GM20431 (cell line): Measurements from ENCODE around the gene MLLT1.

Source experiments
- in situ Hi-C: fragments of 300-500 bp; cut with MseI, MboI; formaldehyde crosslinking; loops from one replicate; pipeline ENCODE4 v1.15.0; 2020; ENCODE audit warnings: low sequenced_read_pairs; ENCODE audit not compliant: unreplicated experiment

The MLLT1 gene

GRCh38 chr19:6225232-6225865, 54.4 kb downstream of the MLLT1 start:
- in situ Hi-C loops, result no loop called here

GRCh38 chr19:6224308-6224675, 55.5 kb downstream of the MLLT1 start:
- in situ Hi-C loops, result no loop called here

GRCh38 chr19:6223461-6224307, 56.1 kb downstream of the MLLT1 start:
- in situ Hi-C loops, result no loop called here

GRCh38 chr19:6222884-6223283, 56.9 kb downstream of the MLLT1 start:
- in situ Hi-C loops, result no loop called here

- in situ Hi-C loops, result no loop called here
Measured at GRCh38 chr19:6221878-6222746, 57.7 kb downstream of the MLLT1 start.

GRCh38 chr19:6221220-6221877, 58.4 kb downstream of the MLLT1 start:
- in situ Hi-C loops, result no loop called here

GRCh38 chr19:6220385-6221191, 59.2 kb downstream of the MLLT1 start:
- in situ Hi-C loops, result no loop called here

- in situ Hi-C loops, result no loop called here
Measured at GRCh38 chr19:6219586-6220290, 60.0 kb downstream of the MLLT1 start.

GRCh38 chr19:6219147-6219525, 60.6 kb downstream of the MLLT1 start:
- in situ Hi-C loops, result no loop called here

GRCh38 chr19:6218491-6219146, 61.2 kb downstream of the MLLT1 start:
- in situ Hi-C loops, result no loop called here

- in situ Hi-C loops, result no loop called here
Measured at GRCh38 chr19:6217752-6218334, 61.9 kb downstream of the MLLT1 start.

GRCh38 chr19:6216996-6217751, 62.6 kb downstream of the MLLT1 start:
- in situ Hi-C loops, result no loop called here

GRCh38 chr19:6216236-6216995, 63.4 kb downstream of the MLLT1 start:
- in situ Hi-C loops, result no loop called here

- in situ Hi-C loops, result no loop called here
Measured at GRCh38 chr19:6215701-6216235, 64.0 kb downstream of the MLLT1 start.

GRCh38 chr19:6214881-6215541, 64.8 kb downstream of the MLLT1 start:
- in situ Hi-C loops, result no loop called here
